Stomach (tissue), 9 donors: ENCODE results near the gene EEF1A2. TPM values are rescaled to one million over a fixed set of nuclear protein-coding genes. Genes with fewer than 3 reads are reported as not detected.
A peak's percentile ranks its signal among the peaks of the same experiment; 100 is the strongest.

Experiments
- DNase-seq, 2 donors: peaks; one replicate each; pipeline versions ENCODE4 v3.0.0 to v3.0.0-alpha.2; 2013 to 2019
- H3K27ac ChIP-seq, 5 donors: fragments of 200-600 bp in 4 of 5; sonication (generic) in 4 of 5; one replicate each; pipeline ENCODE4 v1.5.1; 2013 to 2019; ENCODE audit warnings: mild to moderate bottlenecking in 1 of 5, moderate library complexity in 1 of 5
- H3K27me3 ChIP-seq, 3 donors: fragments of 200-600 bp; sonication (generic); one replicate each; pipeline ENCODE4 v1.5.1; 2017 to 2019; ENCODE audit warnings: mixed run types in 1 of 3
- H3K36me3 ChIP-seq, 4 donors: fragments of 200-600 bp; sonication (generic); 1 replicate in 3 of 4; 2 replicates in 1 of 4; pipeline ENCODE4 v1.5.1; 2016 to 2019
- H3K4me1 ChIP-seq, 4 donors: fragments of 200-600 bp; sonication (generic); one replicate each; pipeline ENCODE4 v1.5.1; 2016 to 2019
- H3K4me3 ChIP-seq, 4 donors: fragments of 200-600 bp; sonication (generic) in 3 of 4; one replicate each; pipeline ENCODE4 v1.5.1; 2016 to 2019; ENCODE audit warnings: mild to moderate bottlenecking in 1 of 4
- H3K9me3 ChIP-seq, 4 donors: fragments of 200-600 bp; sonication (generic); one replicate each; pipeline ENCODE4 v1.5.1; 2016 to 2019
- EP300 ChIP-seq: sonication (generic); formaldehyde crosslinking; IDR thresholded peaks from one replicate; pipeline ENCODE4 v1.6.1; 2017; ENCODE audit warnings: antibody characterized with exemption
- POLR2A ChIP-seq, 4 donors: fragments of 450-650 bp; IDR thresholded peaks; one replicate each; pipeline ENCODE4 v1.6.1; 2016; ENCODE audit warnings: antibody characterized with exemption in 4 of 4, control low read depth in 2 of 4, mild to moderate bottlenecking in 1 of 4, moderate library complexity in 1 of 4
- POLR2AphosphoS5 ChIP-seq, 3 donors: sonication (generic); formaldehyde crosslinking; IDR thresholded peaks; one replicate each; pipeline ENCODE4 v1.6.1; 2016; ENCODE audit warnings: antibody characterized with exemption in 3 of 3
- WGBS, 5 donors: extraction: QIAGEN DNeasy Blood & Tissue Kit in 3 of 5; methylation state at CpG; one replicate each; pipeline versions ENCODE4 v1.1.5 to v1.1.7; 2013 to 2018; 5-methylcytosine and 5-hydroxymethylcytosine counted together
- intact Hi-C: fragments of 100-400 bp; cut with DNase I; formaldehyde crosslinking; loops from one replicate; pipeline ENCODE4 v1.15.1; 2023; ENCODE audit warnings: low total_unique reads
- polyA plus RNA-seq, 3 donors: library from polyadenylated mRNA; stranded (reverse); fragments of 200-250 nt; gene quantifications; one replicate each; pipeline ENCODE4 v1.2.3, GENCODE V29; 2013
- total RNA-seq, 5 donors: library from RNA; depleted of rRNA; stranded (reverse); fragments of >200 nt; gene quantifications; one replicate each; pipeline versions ENCODE4 v1.1.0 to v1.2.3, GENCODE V29; 2014 to 2016
- TF ChIP-seq, protein P1 (sequence below), 7 experiments: fragments of 450-650 bp in 4 of 7; fragments of 200-600 bp in 3 of 7; sonication (generic) in 3 of 7; IDR thresholded peaks; one replicate each; pipeline ENCODE4 v1.5.1; 2016 to 2019; ENCODE audit warnings: antibody characterized with exemption in 7 of 7, control low read depth in 2 of 7, mild to moderate bottlenecking in 1 of 7
- donor health status: healthy with polysubstance abuse.
- donor health status: Bipolar disorder and iron deficiency.
- donor health status: healthy.

EEF1A2 gene
- total and polyA plus RNA-seq, 8 donors: 0.58 to 64.8 (median 23.8) TPM; not detected in 1

DNA sequence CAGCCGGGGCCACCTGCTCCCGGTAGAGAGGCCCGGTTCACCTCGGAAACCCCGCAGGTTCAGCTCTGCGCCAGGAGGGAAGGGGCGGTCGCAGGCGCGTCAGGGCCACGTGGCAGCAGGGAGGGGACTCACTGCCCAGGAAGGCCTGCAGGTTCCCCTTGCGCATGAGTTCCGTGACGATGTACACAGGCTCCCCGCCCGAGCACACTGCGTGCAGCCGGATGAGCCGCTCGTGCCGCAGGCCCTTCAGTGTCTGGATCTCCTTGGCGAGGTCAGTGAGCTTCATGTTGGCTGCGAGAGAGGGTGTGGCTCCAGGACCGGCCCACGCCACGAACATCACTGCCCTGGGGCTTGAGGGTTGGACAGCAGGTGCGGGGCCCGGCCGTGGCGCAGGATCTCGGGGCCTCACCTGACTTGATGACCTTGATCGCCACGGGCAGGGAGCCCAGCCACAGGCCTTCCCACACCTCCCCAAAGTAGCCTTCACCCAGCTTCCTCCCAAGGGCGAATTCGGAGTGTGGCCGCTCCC, 43.2 kb upstream of the EEF1A2 start:
- H3K27me3 ChIP-seq: peaks cover 0 to 44% (median 0%) of the 10 kb centered on the region in 3 donors
- H3K36me3 ChIP-seq: no peaks in the 10 kb centered on the region
- 31 to 81% (median 64%) methylated on average over 15 to 36 of the region's 36 CpGs for WGBS, 5 donors
- peaks cover 13 to 57% (median 32%) of the 10 kb centered on the region in 4 donors for H3K4me1 ChIP-seq
- intact Hi-C loops: no loop called here
- H3K4me3 ChIP-seq: peak overlapping the region in 2 of 4 donors; percentile 25 to 30
- no peaks in the 10 kb centered on the region for H3K9me3 ChIP-seq
- TF ChIP-seq POLR2AphosphoS5 (IDR thresholded peaks at IDR 0.05): peak in 1 of 3 donors; percentile 89
- TF ChIP-seq POLR2A (IDR thresholded peaks at IDR 0.05): peak in 1 of 4 donors; percentile 40
- TF ChIP-seq EP300: no peak
- TF ChIP-seq, protein P1, sequence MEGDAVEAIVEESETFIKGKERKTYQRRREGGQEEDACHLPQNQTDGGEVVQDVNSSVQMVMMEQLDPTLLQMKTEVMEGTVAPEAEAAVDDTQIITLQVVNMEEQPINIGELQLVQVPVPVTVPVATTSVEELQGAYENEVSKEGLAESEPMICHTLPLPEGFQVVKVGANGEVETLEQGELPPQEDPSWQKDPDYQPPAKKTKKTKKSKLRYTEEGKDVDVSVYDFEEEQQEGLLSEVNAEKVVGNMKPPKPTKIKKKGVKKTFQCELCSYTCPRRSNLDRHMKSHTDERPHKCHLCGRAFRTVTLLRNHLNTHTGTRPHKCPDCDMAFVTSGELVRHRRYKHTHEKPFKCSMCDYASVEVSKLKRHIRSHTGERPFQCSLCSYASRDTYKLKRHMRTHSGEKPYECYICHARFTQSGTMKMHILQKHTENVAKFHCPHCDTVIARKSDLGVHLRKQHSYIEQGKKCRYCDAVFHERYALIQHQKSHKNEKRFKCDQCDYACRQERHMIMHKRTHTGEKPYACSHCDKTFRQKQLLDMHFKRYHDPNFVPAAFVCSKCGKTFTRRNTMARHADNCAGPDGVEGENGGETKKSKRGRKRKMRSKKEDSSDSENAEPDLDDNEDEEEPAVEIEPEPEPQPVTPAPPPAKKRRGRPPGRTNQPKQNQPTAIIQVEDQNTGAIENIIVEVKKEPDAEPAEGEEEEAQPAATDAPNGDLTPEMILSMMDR (IDR thresholded peaks at IDR 0.05): no peak
- peak overlapping the region in 4 of 5 donors; percentile 67 to 82 (median 77) for H3K27ac ChIP-seq
- peak; percentile 81 to 92 for DNase-seq

DNA sequence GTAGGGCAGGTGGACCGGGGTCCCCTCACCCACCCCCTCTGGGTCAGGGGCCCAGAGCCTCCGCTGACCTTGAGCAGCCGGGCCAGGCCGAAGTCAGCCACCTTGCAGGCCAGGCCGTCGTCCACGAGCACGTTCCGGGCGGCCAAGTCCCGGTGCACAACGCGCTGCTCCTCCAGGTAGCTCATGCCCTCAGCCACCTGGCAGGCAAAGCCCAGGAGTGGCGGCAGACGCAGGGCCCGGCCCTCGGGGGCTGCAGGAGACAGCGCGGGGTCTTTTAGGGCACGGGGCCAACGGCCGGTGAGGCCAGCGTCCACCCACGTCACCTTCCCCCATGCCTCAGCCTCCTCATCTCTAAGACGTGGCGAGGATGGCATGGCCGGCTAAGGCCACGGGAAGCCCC, 42.5 kb upstream of the EEF1A2 start:
- 47 to 92% (median 75%) methylated on average over 9 to 28 of the region's 28 CpGs for WGBS, 5 donors
- peak overlapping the region in 2 of 4 donors; percentile 25 to 30 for H3K4me3 ChIP-seq
- peaks cover 20 to 64% (median 39%) of the 10 kb centered on the region in 4 donors for H3K4me1 ChIP-seq
- TF ChIP-seq EP300 (no peak), POLR2A (IDR thresholded peaks at IDR 0.05) (no peak), POLR2AphosphoS5 (IDR thresholded peaks at IDR 0.05) (no peak)
- TF ChIP-seq, protein P1 (IDR thresholded peaks at IDR 0.05): no peak
- H3K27me3 ChIP-seq: peaks cover 0 to 44% (median 0%) of the 10 kb centered on the region in 3 donors
- no peaks in the 10 kb centered on the region for H3K9me3 ChIP-seq
- intact Hi-C loops: no loop called here
- no peaks in the 10 kb centered on the region for H3K36me3 ChIP-seq
- peak overlapping the region in 4 of 5 donors; percentile 67 to 82 (median 77) for H3K27ac ChIP-seq
- DNase-seq: no peak

- H3K27me3 ChIP-seq: peaks cover 0 to 42% (median 0%) of the 10 kb centered on the region in 3 donors
- WGBS, 5 donors: 41 to 75% (median 59%) methylated on average over 30 to 49 of the region's 49 CpGs
- H3K9me3 ChIP-seq: no peaks in the 10 kb centered on the region
- TF ChIP-seq, protein P1 (IDR thresholded peaks at IDR 0.05): no peak
- TF ChIP-seq POLR2A (IDR thresholded peaks at IDR 0.05) (no peak), EP300 (no peak), POLR2AphosphoS5 (IDR thresholded peaks at IDR 0.05) (no peak)
- peaks cover 20 to 67% (median 39%) of the 10 kb centered on the region in 4 donors for H3K4me1 ChIP-seq
- peak; percentile 47 to 50 for DNase-seq
- intact Hi-C loops: no loop called here
- H3K4me3 ChIP-seq: peak overlapping the region in 2 of 4 donors; percentile 13 to 30
- H3K36me3 ChIP-seq: no peaks in the 10 kb centered on the region
- H3K27ac ChIP-seq: peak overlapping the region in 2 of 5 donors; percentile 90
Measured at GRCh38 chr20:63540417-63541186, 41.7 kb upstream of the EEF1A2 start.

DNA sequence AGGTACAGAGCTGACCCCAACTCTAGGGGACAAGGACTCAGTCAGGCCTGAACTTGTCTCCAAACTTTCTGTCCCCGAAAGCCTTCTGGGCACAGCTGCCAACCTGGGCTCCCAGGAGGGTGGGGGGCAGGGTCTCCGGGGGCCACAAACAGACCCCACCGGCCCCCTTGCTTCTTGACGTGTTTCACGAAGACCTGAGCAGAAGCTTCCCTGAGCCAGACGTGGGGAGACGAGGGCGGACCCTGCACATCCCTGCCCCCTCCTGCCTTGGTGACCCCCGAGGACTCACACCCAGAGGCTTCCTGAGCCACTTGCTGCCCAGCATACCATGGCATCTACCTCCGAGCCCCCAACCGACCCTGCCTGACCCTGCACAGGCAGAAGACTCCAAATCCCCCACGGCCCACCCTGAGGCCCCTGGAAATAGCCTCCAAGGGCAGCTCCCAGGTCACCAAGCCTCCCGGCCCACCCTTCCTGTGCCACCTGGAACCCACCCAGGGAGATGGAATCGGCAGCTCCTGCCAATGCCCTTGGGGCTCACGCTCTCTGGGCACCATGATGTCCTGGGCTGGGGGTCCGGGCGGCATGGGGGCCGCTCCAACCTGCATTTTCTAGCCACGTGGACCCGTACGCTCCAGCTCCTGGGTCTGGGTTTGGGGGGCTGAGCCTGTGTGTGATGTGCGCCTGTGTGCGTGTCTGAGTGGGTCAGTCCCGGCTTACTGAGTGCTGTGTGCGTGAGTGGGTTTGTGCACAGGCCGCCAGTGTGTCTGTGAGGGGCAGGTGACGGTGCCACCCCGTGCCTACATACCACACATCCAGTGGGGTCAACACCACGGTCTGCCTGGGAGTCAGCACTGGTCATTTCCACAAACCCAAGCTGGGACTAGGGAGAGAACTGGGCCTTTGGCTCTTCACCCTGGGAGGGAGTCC, 40.8 kb upstream of the EEF1A2 start:
- WGBS, 5 donors: 74 to 92% (median 84%) methylated on average over 14 to 29 of the region's 29 CpGs
- no peaks in the 10 kb centered on the region for H3K9me3 ChIP-seq
- TF ChIP-seq POLR2A (IDR thresholded peaks at IDR 0.05): no peak
- no peak for TF ChIP-seq EP300
- intact Hi-C loops: loop anchor here (5.0 kb wide), 1 partner anchor 433 kb away; no protein-coding TSS in a partner anchor
- no peak overlapping the region for H3K4me3 ChIP-seq
- no peaks in the 10 kb centered on the region for H3K36me3 ChIP-seq
- peaks cover 26 to 76% (median 47%) of the 10 kb centered on the region in 4 donors for H3K4me1 ChIP-seq
- DNase-seq: no peak
- peak overlapping the region; percentile 88 to 96 (median 90) for H3K27ac ChIP-seq
- peaks cover 0 to 44% (median 3%) of the 10 kb centered on the region in 3 donors for H3K27me3 ChIP-seq
